HG03064 (cell line): ENCODE data around the gene BBS4.
"Not testable (repeated sequence)": the region's sequence is repeated elsewhere in the genome, so short reads cannot be mapped to it uniquely, and the experiment has no call there.

ENCODE experiments used
- ATAC-seq: cut with Tn5 transposase; IDR thresholded peaks from one replicate; pipeline ENCODE4 v1.9.1; 2021; ENCODE audit warnings: low read depth; ENCODE audit not compliant: unreplicated experiment

Gene BBS4

GRCh38 chr15:72685925-72686794 lies at the start of gene BBS4, which contains the start of gene HIGD2B:
Gene BBS4, plus strand, starts transcription at chr15:72686207. Its CDS starts 21 bp downstream, at chr15:72686228.
Gene HIGD2B, minus strand, starts transcription at chr15:72686182. Its CDS starts 9,808 bp downstream, at chr15:72676374.
- ATAC-seq, result peak; percentile 96

GRCh38 chr15:72636519-72637282 lies 49.3 kb upstream of the BBS4 start:
- ATAC-seq, result not testable (repeated sequence)

- ATAC-seq, result not testable (repeated sequence)
Measured at GRCh38 chr15:72639759-72640483, 46.1 kb upstream of the BBS4 start.

- not testable (repeated sequence) for ATAC-seq
Measured at GRCh38 chr15:72642271-72642670, 43.7 kb upstream of the BBS4 start.

GRCh38 chr15:72648631-72649253 lies 37.3 kb upstream of the BBS4 start:
- not testable (repeated sequence) for ATAC-seq

GRCh38 chr15:72654397-72654796 lies 31.6 kb upstream of the BBS4 start, which contains the start of gene GOLGA6B:
Gene GOLGA6B, plus strand, starts transcription at chr15:72654697. Its CDS starts 41 bp downstream, at chr15:72654738.
- ATAC-seq, result not testable (repeated sequence)

GRCh38 chr15:72656014-72656413 lies 30.0 kb upstream of the BBS4 start:
- not testable (repeated sequence) for ATAC-seq

- ATAC-seq, result not testable (repeated sequence)
Measured at GRCh38 chr15:72661081-72661480, 24.9 kb upstream of the BBS4 start.

GRCh38 chr15:72663931-72664330 lies 22.1 kb upstream of the BBS4 start:
- not testable (repeated sequence) for ATAC-seq

- not testable (repeated sequence) for ATAC-seq
Measured at GRCh38 chr15:72665706-72666105, 20.3 kb upstream of the BBS4 start.

- not testable (repeated sequence) for ATAC-seq
Measured at GRCh38 chr15:72669803-72670202, 16.2 kb upstream of the BBS4 start.

- peak; percentile 69 for ATAC-seq
Measured at GRCh38 chr15:72670656-72671352, 15.2 kb upstream of the BBS4 start.

- ATAC-seq, result no peak
Measured at GRCh38 chr15:72671525-72671924, 14.5 kb upstream of the BBS4 start.

GRCh38 chr15:72676838-72677237 lies 9.2 kb upstream of the BBS4 start:
- ATAC-seq, result no peak

- no peak for ATAC-seq
Measured at GRCh38 chr15:72680931-72681330, 5.1 kb upstream of the BBS4 start.

GRCh38 chr15:72682772-72683171 lies 3.2 kb upstream of the BBS4 start:
- no peak for ATAC-seq

GRCh38 chr15:72685301-72685924 lies 594 bp upstream of the BBS4 start:
- no peak for ATAC-seq

- ATAC-seq, result no peak
Measured at GRCh38 chr15:72688697-72689096, 2.7 kb downstream of the BBS4 start.

- ATAC-seq, result no peak
Measured at GRCh38 chr15:72690938-72691337, 4.9 kb downstream of the BBS4 start.
